ENCODE results near the gene ZNF709. TPM values are rescaled to one million over a fixed set of nuclear protein-coding genes. Genes with fewer than 3 reads are reported as not detected.
A peak's percentile ranks its signal among the peaks of the same experiment; 100 is the strongest.

The ZNF709 gene
- total RNA-seq = 1 to 10 TPM; 3.9 to 9.7 (median 7.6) TPM
- 1 to 10 TPM; 2.5 to 3.0 TPM for polyA plus RNA-seq
- long read RNA-seq, donor 1, full-length matches to known transcripts = 2 of 6 reads
- long read RNA-seq, donor 1, partial matches to known transcripts = 0 of 6 reads
- long read RNA-seq, donor 1, other reads (novel, unspliced or antisense) = 4 of 6 reads
- long read RNA-seq, donor 2 = 0 reads
- long read RNA-seq, donor 3, full-length matches to known transcripts = 7 of 8 reads
- long read RNA-seq, donor 3, partial matches to known transcripts = 0 of 8 reads
- long read RNA-seq, donor 3, other reads (novel, unspliced or antisense) = 1 of 8 reads

- Histone ChIP-seq H3K27ac (peak within 1 kb of the TSS; percentile 36 to 57), H3K4me1 (ENCODE audit: insufficient read depth) (peaks cover 2% of the 10 kb centered on the region), H3K27me3 (no peaks in the 10 kb centered on the region), H3K4me3 (peak within 1 kb of the TSS; percentile 92), H3K36me3 (no peaks in the 10 kb centered on the region), H3K9me3 (no peaks in the 10 kb centered on the region)
- WGBS, 3 donors = 0 to 1% (median 0%) methylated on average over 45 to 53 of the region's 53 CpGs
- TF ChIP-seq POLR2A (IDR thresholded peaks at IDR 0.05) (peak; percentile 53), EP300 (IDR thresholded peaks at IDR 0.05) (no peak), CTCF (IDR thresholded peaks at IDR 0.05) (no peak)
- DNase-seq = peak; percentile 89 to 95 (median 94)
- intact Hi-C loops (cut with DNase I) = no loop called here
These were observed at the start of gene ZNF709 for GRCh38 chr19:12484371-12485051. ZNF709 (minus strand) TSS chr19:12484816; CDS start chr19:12484657, 159 bp downstream.

GRCh38 chr19:12527034-12527836 is 42.6 kb upstream of the ZNF709 start:
- no peak for TF ChIP-seq CTCF (IDR thresholded peaks at IDR 0.05)
- TF ChIP-seq EP300 (IDR thresholded peaks at IDR 0.05) = no peak
- TF ChIP-seq POLR2A (IDR thresholded peaks at IDR 0.05) = no peak
- intact Hi-C loops (cut with DNase I) = no loop called here
- WGBS, 3 donors = 94 to 98% (median 95%) methylated on average over 8 of the region's 8 CpGs
- peaks cover 13 to 76% of the 10 kb centered on the region in 2 donors for H3K9me3 ChIP-seq
- H3K36me3 ChIP-seq = peaks cover 8% of the 10 kb centered on the region
- H3K27me3 ChIP-seq = no peaks in the 10 kb centered on the region
- no peak for DNase-seq
- no peaks in the 10 kb centered on the region for H3K4me1 ChIP-seq (ENCODE audit: insufficient read depth)
- no peak overlapping the region for H3K27ac ChIP-seq
- no peak overlapping the region for H3K4me3 ChIP-seq

GRCh38 chr19:12526542-12526941 is 41.9 kb upstream of the ZNF709 start:
- DNase-seq = no peak
- 95 to 96% (median 95%) methylated on average over 4 of the region's 4 CpGs for WGBS, 3 donors
- peaks cover 8% of the 10 kb centered on the region for H3K36me3 ChIP-seq
- intact Hi-C loops (cut with DNase I) = no loop called here
- H3K4me3 ChIP-seq = no peak overlapping the region
- TF ChIP-seq EP300 (IDR thresholded peaks at IDR 0.05) = no peak
- no peak for TF ChIP-seq CTCF (IDR thresholded peaks at IDR 0.05)
- TF ChIP-seq POLR2A (IDR thresholded peaks at IDR 0.05) = no peak
- H3K9me3 ChIP-seq = peaks cover 10 to 76% of the 10 kb centered on the region in 2 donors
- no peaks in the 10 kb centered on the region for H3K27me3 ChIP-seq
- no peak overlapping the region for H3K27ac ChIP-seq
- no peaks in the 10 kb centered on the region for H3K4me1 ChIP-seq (ENCODE audit: insufficient read depth)

GRCh38 chr19:12521996-12522395 is 37.4 kb upstream of the ZNF709 start:
- H3K27me3 ChIP-seq = no peaks in the 10 kb centered on the region
- no peak overlapping the region for H3K4me3 ChIP-seq
- no peak overlapping the region for H3K27ac ChIP-seq
- peaks cover 8% of the 10 kb centered on the region for H3K36me3 ChIP-seq
- no peaks in the 10 kb centered on the region for H3K4me1 ChIP-seq (ENCODE audit: insufficient read depth)
- intact Hi-C loops (cut with DNase I) = no loop called here
- WGBS, 3 donors = 56 to 66% (median 58%) methylated on average over 6 of the region's 6 CpGs
- TF ChIP-seq CTCF (IDR thresholded peaks at IDR 0.05) (no peak), POLR2A (IDR thresholded peaks at IDR 0.05) (no peak), EP300 (IDR thresholded peaks at IDR 0.05) (no peak)
- H3K9me3 ChIP-seq = peaks cover 5 to 38% of the 10 kb centered on the region in 2 donors
- DNase-seq = no peak

Measured in ovary (tissue), 10 donors.